Measurements from ENCODE around the gene MVP. TPM values are rescaled to one million over a fixed set of nuclear protein-coding genes. Genes with fewer than 3 reads are reported as not detected.

MVP gene
- total RNA-seq, 2 experiments from 2014 or later: 6.3 to 6.8 TPM

GRCh38 chr16:29848420-29849297, 28.4 kb downstream of the MVP start:
- Histone ChIP-seq H4K20me1 (ENCODE audit: insufficient read depth, low read length) (no peaks in the 10 kb centered on the region), H2AFZ (ENCODE audit: low read length) (no peak overlapping the region), H3K4me1 (ENCODE audit: insufficient read depth, low read length, poor library complexity, severe bottlenecking) (no peaks in the 10 kb centered on the region), H3K4me3 (ENCODE audit: low read depth, low read length, poor library complexity, severe bottlenecking) (no peak overlapping the region), H3K4me2 (ENCODE audit: low read length) (no peak overlapping the region), H3K9me2 (ENCODE audit: insufficient read depth, low read length) (no peaks in the 10 kb centered on the region), H3K9me3 (ENCODE audit: low read length) (no peaks in the 10 kb centered on the region), H3K36me3 (ENCODE audit: insufficient read depth, low read length) (no peaks in the 10 kb centered on the region), H3K79me2 (ENCODE audit: insufficient read depth, low read depth, low read length) (no peaks in the 10 kb centered on the region), H3K27ac (ENCODE audit: low read depth, low read length, poor library complexity, severe bottlenecking) (no peak overlapping the region)
- peak; percentile 83 for DNase-seq (ENCODE audit: low spot score)
- TF ChIP-seq EZH2phosphoT487 (IDR thresholded peaks at IDR 0.05; ENCODE audit: borderline replicate concordance, low read depth, low read length): no peak
- peak; percentile 93 for TF ChIP-seq CTCF (conservative IDR thresholded peaks at IDR 0.05; ENCODE audit: low read length)
- no TSS peak for BruUV-seq (replicated peaks)
- POLR2A ChIA-PET: interaction anchor here (0.6 to 0.8 kb wide), 4 partner anchors 12 to 1348 kb away, joined by 3 read pairs; partner anchors contain the start of gene KIF22
- intact Hi-C loops (cut with micrococcal nuclease; ENCODE audit: unreplicated experiment): loop anchor here (1.0 kb wide), 1 partner anchor 156 kb away; no protein-coding TSS in a partner anchor
- CTCF ChIA-PET (ENCODE audit: unreplicated experiment): interaction anchor here (1.0 to 1.4 kb wide), 2 partner anchors 29 to 41 kb away, joined by 3 read pairs; no protein-coding TSS in a partner anchor

DNA sequence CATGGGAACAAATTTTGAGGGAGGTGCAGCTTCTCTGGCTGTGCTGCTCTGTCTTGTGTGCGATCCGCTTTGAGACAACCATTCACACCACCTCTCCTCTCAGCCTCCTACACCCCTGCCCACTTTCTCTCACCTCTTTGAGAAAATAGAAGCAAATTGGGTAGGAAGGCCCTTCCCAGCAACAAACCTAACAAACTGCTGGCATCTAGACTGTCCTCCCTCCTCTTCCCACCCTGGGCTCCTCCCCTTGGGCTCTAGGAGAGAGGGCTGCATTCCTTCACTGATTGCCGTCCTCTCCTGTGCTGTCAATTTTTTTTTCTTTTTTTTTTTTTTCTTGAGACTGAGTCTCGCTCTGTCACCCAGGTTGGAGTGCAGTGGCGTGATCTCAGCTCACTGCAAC, 29.2 kb downstream of the MVP start:
- no peak overlapping the region for H3K4me3 ChIP-seq (ENCODE audit: low read depth, low read length, poor library complexity, severe bottlenecking)
- no peak overlapping the region for H3K4me2 ChIP-seq (ENCODE audit: low read length)
- H3K4me1 ChIP-seq (ENCODE audit: insufficient read depth, low read length, poor library complexity, severe bottlenecking): no peaks in the 10 kb centered on the region
- intact Hi-C loops (cut with micrococcal nuclease; ENCODE audit: unreplicated experiment): no loop called here
- no peak for DNase-seq (ENCODE audit: low spot score)
- no peak overlapping the region for H3K27ac ChIP-seq (ENCODE audit: low read depth, low read length, poor library complexity, severe bottlenecking)
- BruUV-seq (replicated peaks): no TSS peak
- CTCF ChIA-PET (ENCODE audit: unreplicated experiment): no interaction called here
- TF ChIP-seq CTCF (conservative IDR thresholded peaks at IDR 0.05; ENCODE audit: low read length): no peak
- TF ChIP-seq EZH2phosphoT487 (IDR thresholded peaks at IDR 0.05; ENCODE audit: borderline replicate concordance, low read depth, low read length): no peak
- no peaks in the 10 kb centered on the region for H3K36me3 ChIP-seq (ENCODE audit: insufficient read depth, low read length)
- H3K9me2 ChIP-seq (ENCODE audit: insufficient read depth, low read length): no peaks in the 10 kb centered on the region
- H3K79me2 ChIP-seq (ENCODE audit: insufficient read depth, low read depth, low read length): no peaks in the 10 kb centered on the region
- H3K9me3 ChIP-seq (ENCODE audit: low read length): no peaks in the 10 kb centered on the region
- H4K20me1 ChIP-seq (ENCODE audit: insufficient read depth, low read length): no peaks in the 10 kb centered on the region
- POLR2A ChIA-PET: interaction anchor here (0.6 to 0.7 kb wide), 2 partner anchors 11 to 1347 kb away, joined by 3 read pairs; no protein-coding TSS in a partner anchor
- H2AFZ ChIP-seq (ENCODE audit: low read length): no peak overlapping the region

DNA sequence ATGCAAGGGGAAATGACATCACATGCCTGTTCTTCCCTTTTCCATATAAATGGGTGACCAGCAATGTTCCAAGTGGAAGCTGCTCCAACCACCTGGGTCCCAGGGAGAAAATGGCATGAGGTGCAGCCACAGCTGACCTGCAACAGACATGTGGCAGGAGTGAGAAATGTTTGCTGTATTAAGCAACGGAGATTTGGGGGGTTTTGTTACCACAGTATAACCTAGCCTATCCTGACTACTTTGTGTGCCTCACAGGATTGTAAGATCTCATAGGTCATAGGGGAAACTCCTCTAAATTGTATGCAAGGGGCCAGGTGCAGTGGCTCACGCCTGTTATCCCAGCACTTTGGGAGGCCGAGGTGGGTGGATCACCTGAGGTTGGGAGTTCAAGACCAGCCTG, 30.7 kb downstream of the MVP start:
- no peak overlapping the region for H3K4me2 ChIP-seq (ENCODE audit: low read length)
- no peaks in the 10 kb centered on the region for H3K9me2 ChIP-seq (ENCODE audit: insufficient read depth, low read length)
- H3K4me1 ChIP-seq (ENCODE audit: insufficient read depth, low read length, poor library complexity, severe bottlenecking): no peaks in the 10 kb centered on the region
- intact Hi-C loops (cut with micrococcal nuclease; ENCODE audit: unreplicated experiment): no loop called here
- H4K20me1 ChIP-seq (ENCODE audit: insufficient read depth, low read length): no peaks in the 10 kb centered on the region
- no peaks in the 10 kb centered on the region for H3K36me3 ChIP-seq (ENCODE audit: insufficient read depth, low read length)
- no peak overlapping the region for H3K27ac ChIP-seq (ENCODE audit: low read depth, low read length, poor library complexity, severe bottlenecking)
- no peaks in the 10 kb centered on the region for H3K79me2 ChIP-seq (ENCODE audit: insufficient read depth, low read depth, low read length)
- no peaks in the 10 kb centered on the region for H3K9me3 ChIP-seq (ENCODE audit: low read length)
- ChIA-PET CTCF (ENCODE audit: unreplicated experiment) (no interaction called here), POLR2A (interaction anchor here (0.5 to 0.7 kb wide), 4 partner anchors 72 to 137 kb away, joined by 3 to 6 read pairs (median 4); no protein-coding TSS in a partner anchor)
- no TSS peak for BruUV-seq (replicated peaks)
- TF ChIP-seq CTCF (conservative IDR thresholded peaks at IDR 0.05; ENCODE audit: low read length) (no peak), EZH2phosphoT487 (IDR thresholded peaks at IDR 0.05; ENCODE audit: borderline replicate concordance, low read depth, low read length) (no peak)
- DNase-seq (ENCODE audit: low spot score): no peak
- no peak overlapping the region for H3K4me3 ChIP-seq (ENCODE audit: low read depth, low read length, poor library complexity, severe bottlenecking)
- H2AFZ ChIP-seq (ENCODE audit: low read length): no peak overlapping the region

All from OCI-LY7 (cell line).